ENCODE measurements around the gene TCAIM.

Gene TCAIM

GRCh38 chr3:44309500-44309899, 29.1 kb upstream of the TCAIM start:
- no peak for TF ChIP-seq CTCF (IDR thresholded peaks at IDR 0.05; ENCODE audit: low read depth, low read length)
- no peak overlapping the region for H3K4me3 ChIP-seq (ENCODE audit: low read depth, low read length)

GRCh38 chr3:44318891-44319311, 19.7 kb upstream of the TCAIM start:
- no peak for TF ChIP-seq CTCF (IDR thresholded peaks at IDR 0.05; ENCODE audit: low read depth, low read length)
- H3K4me3 ChIP-seq (ENCODE audit: low read depth, low read length): no peak overlapping the region

- TF ChIP-seq CTCF (IDR thresholded peaks at IDR 0.05; ENCODE audit: low read depth, low read length): no peak
- no peak overlapping the region for H3K4me3 ChIP-seq (ENCODE audit: low read depth, low read length)
Observed at GRCh38 chr3:44321335-44321734, 17.2 kb upstream of the TCAIM start.

GRCh38 chr3:44323341-44323955, 15.1 kb upstream of the TCAIM start:
- peak; percentile 69 for TF ChIP-seq CTCF (IDR thresholded peaks at IDR 0.05; ENCODE audit: low read depth, low read length)
- H3K4me3 ChIP-seq (ENCODE audit: low read depth, low read length): no peak overlapping the region

GRCh38 chr3:44324584-44324983, 14.0 kb upstream of the TCAIM start:
- no peak for TF ChIP-seq CTCF (IDR thresholded peaks at IDR 0.05; ENCODE audit: low read depth, low read length)
- no peak overlapping the region for H3K4me3 ChIP-seq (ENCODE audit: low read depth, low read length)

GRCh38 chr3:44326019-44326418, 12.5 kb upstream of the TCAIM start:
- H3K4me3 ChIP-seq (ENCODE audit: low read depth, low read length): no peak overlapping the region
- TF ChIP-seq CTCF (IDR thresholded peaks at IDR 0.05; ENCODE audit: low read depth, low read length): no peak

GRCh38 chr3:44326515-44326914, 12.1 kb upstream of the TCAIM start:
- no peak overlapping the region for H3K4me3 ChIP-seq (ENCODE audit: low read depth, low read length)
- TF ChIP-seq CTCF (IDR thresholded peaks at IDR 0.05; ENCODE audit: low read depth, low read length): no peak

All from WI38 (cell line).